Lower lobe of right lung (tissue), 2 donors: Measurements from ENCODE around the gene MRM2. TPM values are rescaled to one million over a fixed set of nuclear protein-coding genes. Genes with fewer than 3 reads are reported as not detected.

Experiments used
- ATAC-seq, 2 donors: fragments of 200-7000 bp; cut with Tn5 transposase; one replicate each; pipeline ENCODE4 v1.9.1; 2020 to 2022; ENCODE audit warnings: mild to moderate bottlenecking in 2 of 2, moderate library complexity in 2 of 2
- DNase-seq: peaks from one replicate; pipeline ENCODE4 v3.0.0-alpha.2; 2020
- H3K27ac ChIP-seq: fragments of 200-600 bp; one replicate; pipeline ENCODE4 v1.8.0; 2022
- H3K27me3 ChIP-seq: fragments of 200-600 bp; one replicate; pipeline ENCODE4 v1.8.0; 2022; ENCODE audit warnings: low read depth
- H3K36me3 ChIP-seq: fragments of 200-600 bp; one replicate; pipeline ENCODE4 v1.8.0; 2022; ENCODE audit warnings: mild to moderate bottlenecking
- H3K4me1 ChIP-seq: fragments of 200-600 bp; one replicate; pipeline ENCODE4 v1.8.0; 2022
- H3K4me3 ChIP-seq: fragments of 200-600 bp; one replicate; pipeline ENCODE4 v1.8.0; 2022; ENCODE audit warnings: mild to moderate bottlenecking
- H3K9me3 ChIP-seq: fragments of 200-600 bp; one replicate; pipeline ENCODE4 v1.8.0; 2022
- intact Hi-C: fragments of 100-400 bp; cut with DNase I; formaldehyde crosslinking; loops from one replicate; pipeline ENCODE4 v1.11.0; 2022
- total RNA-seq: library from RNA; stranded (reverse); fragmentation: NEBNext Ultra II Directional; extraction: Animal tissue kit (Norgen Biotek cat#: 25700); gene quantifications from one replicate; pipeline ENCODE4 v1.2.1, GENCODE V29; 2021
- TF ChIP-seq, protein P1 (sequence below): fragments of 200-600 bp; IDR thresholded peaks from one replicate; pipeline ENCODE4 v1.8.0; 2022; ENCODE audit warnings: antibody characterized with exemption, mild to moderate bottlenecking
- donor health status: DM: no; HTN: yes; CAD: no; lungs with severe emphysema.

The MRM2 gene
- total RNA-seq, 1 donor from 2014 or later, result 22.6 TPM

DNA sequence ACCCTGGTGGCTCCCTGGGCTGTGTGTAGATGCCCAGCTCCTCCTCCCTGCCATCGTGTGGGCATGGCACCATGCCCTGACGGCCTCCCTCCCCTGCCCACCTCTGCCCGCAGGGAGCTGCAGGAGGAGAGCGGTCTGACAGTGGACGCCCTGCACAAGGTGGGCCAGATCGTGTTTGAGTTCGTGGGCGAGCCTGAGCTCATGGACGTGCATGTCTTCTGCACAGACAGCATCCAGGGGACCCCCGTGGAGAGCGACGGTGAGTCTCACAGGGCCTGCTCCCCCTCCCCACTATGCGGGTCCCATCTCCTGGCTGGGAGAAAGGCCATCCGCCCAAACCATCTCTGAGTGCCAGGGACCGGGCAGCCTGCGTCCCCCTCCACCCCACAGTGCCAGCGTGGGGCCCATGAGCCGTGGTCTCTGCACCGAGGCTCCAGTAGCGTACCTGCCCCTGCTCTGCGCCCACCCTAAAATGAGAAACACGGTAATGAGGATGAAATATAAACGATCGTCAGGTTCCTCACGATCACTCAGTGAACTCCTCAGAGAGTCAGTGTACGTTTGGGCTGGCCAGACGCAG is 7.8 kb upstream of the MRM2 start:
- H3K27ac ChIP-seq, result peak overlapping the region; percentile 49
- H3K36me3 ChIP-seq, result peaks cover 11% of the 10 kb centered on the region
- intact Hi-C loops, result no loop called here
- TF ChIP-seq, protein P1, sequence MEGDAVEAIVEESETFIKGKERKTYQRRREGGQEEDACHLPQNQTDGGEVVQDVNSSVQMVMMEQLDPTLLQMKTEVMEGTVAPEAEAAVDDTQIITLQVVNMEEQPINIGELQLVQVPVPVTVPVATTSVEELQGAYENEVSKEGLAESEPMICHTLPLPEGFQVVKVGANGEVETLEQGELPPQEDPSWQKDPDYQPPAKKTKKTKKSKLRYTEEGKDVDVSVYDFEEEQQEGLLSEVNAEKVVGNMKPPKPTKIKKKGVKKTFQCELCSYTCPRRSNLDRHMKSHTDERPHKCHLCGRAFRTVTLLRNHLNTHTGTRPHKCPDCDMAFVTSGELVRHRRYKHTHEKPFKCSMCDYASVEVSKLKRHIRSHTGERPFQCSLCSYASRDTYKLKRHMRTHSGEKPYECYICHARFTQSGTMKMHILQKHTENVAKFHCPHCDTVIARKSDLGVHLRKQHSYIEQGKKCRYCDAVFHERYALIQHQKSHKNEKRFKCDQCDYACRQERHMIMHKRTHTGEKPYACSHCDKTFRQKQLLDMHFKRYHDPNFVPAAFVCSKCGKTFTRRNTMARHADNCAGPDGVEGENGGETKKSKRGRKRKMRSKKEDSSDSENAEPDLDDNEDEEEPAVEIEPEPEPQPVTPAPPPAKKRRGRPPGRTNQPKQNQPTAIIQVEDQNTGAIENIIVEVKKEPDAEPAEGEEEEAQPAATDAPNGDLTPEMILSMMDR, result no peak
- H3K4me1 ChIP-seq, result peaks cover 27% of the 10 kb centered on the region
- no peaks in the 10 kb centered on the region for H3K9me3 ChIP-seq
- no peak overlapping the region for H3K4me3 ChIP-seq
- H3K27me3 ChIP-seq, result no peaks in the 10 kb centered on the region
- ATAC-seq (no peak), DNase-seq (no peak)

DNA sequence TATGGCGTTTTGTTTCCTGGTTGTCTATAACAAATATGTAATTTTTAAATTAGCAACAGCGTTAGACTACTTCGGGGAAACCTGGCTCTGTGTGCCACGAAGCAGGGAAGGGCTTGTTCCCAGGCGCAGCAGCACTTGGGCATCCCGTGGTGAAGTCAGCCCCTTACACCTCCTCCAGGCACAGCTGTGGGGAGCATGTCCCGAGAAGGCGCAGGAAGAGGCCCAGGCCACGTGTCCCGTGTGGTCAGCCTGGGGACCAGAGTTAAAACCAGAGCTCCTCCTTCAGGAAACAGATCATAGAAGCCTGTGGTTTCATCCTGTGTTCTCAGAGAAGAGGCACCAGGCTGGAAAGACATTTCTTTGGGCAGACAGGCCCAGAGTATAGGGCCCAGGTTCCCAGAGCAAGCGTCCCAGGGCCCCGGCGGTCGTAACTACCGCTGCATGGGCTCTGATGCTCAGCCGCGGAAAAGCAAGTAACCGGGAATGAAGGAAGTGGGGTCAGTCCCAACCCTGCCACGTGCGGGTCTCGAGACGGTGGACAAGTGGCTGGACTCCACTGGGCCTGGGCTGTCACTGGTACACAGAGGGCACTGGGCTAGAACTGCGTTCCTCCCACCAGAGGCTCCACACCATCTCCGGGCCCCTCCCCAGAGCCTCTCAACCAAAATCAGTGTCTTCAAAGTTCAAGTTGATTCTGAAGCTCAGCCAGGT is 7.1 kb upstream of the MRM2 start:
- peak; percentile 70 for DNase-seq
- H3K36me3 ChIP-seq, result peaks cover 4% of the 10 kb centered on the region
- no peaks in the 10 kb centered on the region for H3K27me3 ChIP-seq
- H3K4me1 ChIP-seq, result peaks cover 27% of the 10 kb centered on the region
- peak overlapping the region; percentile 49 for H3K27ac ChIP-seq
- peak; percentile 54 to 58 for ATAC-seq
- TF ChIP-seq, protein P1, result no peak
- intact Hi-C loops, result no loop called here
- no peak overlapping the region for H3K4me3 ChIP-seq
- H3K9me3 ChIP-seq, result no peaks in the 10 kb centered on the region

DNA sequence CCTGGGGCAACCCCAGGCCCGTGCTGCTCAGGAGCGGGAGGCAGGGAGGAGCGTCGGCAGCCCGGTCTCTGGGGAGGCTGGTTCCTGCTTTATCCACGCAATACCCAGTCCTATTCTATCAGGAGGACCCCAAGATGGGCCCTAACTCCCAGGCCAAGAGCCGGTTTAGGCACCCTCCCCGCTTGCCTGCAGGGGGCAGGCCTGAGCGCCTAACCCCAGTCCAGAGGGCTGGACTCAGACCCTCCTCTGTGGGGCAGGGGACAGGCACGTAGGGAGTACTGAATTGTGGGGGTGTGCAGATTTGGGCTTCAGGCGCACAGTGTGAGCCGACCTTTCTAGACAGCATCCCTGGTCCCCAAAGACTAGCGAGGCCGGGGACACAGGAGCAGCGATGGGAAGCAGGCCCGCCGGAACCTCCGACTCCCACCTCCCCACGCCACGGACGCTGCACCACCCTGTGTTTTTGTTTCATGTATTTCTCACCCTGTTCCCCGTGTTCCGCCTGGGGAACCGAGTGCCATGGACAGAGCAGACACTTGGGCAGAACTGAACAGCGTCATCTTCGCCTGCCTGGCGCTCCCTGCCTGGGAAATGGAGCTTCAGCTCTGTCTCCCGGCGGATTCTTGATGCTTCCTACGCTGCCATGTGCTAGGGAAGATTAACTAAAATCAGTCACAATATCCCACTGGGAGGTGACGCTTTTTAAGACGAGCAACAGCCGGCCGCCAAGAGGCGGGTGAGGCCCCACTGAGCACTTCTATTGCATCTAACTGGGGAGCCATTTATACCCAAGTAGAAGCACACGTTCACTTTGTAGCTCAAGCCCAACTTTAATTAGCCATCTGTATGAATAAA is 5.4 kb upstream of the MRM2 start:
- Histone ChIP-seq H3K4me3 (no peak overlapping the region), H3K36me3 (no peaks in the 10 kb centered on the region), H3K27me3 (no peaks in the 10 kb centered on the region), H3K9me3 (no peaks in the 10 kb centered on the region), H3K4me1 (peaks cover 38% of the 10 kb centered on the region), H3K27ac (no peak overlapping the region)
- ATAC-seq (peak; percentile 40 to 41), DNase-seq (no peak)
- intact Hi-C loops, result no loop called here
- TF ChIP-seq, protein P1, result peak; percentile 66

DNA sequence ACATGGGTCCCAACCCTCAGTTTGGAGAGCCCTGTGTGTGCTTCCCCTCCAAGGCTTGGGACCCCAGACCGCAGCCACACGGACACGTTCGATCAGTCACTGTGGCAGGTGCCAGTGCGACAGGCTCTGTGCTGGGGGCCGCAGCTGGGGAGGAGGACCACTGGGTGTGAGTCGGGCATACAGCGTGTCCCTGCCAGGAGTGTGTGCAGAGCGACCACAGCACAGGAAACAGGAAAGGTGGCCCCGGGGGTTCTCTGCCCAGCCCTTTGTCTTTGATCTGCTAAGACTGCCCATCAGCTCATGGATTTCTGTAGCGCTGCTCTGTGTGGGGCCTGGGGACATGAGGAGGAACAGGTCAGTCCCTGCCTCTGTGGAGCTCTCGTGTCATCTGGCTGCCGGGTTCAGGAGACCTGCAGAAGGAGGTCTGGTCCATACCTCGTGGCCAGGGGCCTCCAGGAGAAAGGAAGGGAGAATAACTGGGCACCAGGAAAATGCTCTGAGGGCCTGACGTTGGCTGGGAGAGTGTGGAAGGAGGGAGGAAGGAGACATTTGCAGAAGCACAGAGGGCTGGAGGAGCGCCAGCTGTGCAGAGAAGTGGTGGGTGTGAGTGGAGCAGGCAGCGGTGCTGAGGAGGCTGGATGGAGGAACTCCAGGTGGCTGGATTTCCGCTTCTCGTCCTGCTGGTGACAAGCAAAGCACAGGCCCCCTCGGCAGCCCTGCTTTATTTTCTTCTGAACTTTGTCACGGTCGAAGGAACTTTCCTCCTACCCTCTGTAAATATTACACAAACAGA is 4.1 kb upstream of the MRM2 start:
- TF ChIP-seq, protein P1, result no peak
- H3K9me3 ChIP-seq, result no peaks in the 10 kb centered on the region
- DNase-seq (peak; percentile 70), ATAC-seq (no peak)
- intact Hi-C loops, result no loop called here
- peaks cover 42% of the 10 kb centered on the region for H3K4me1 ChIP-seq
- no peak overlapping the region for H3K4me3 ChIP-seq
- H3K27ac ChIP-seq, result no peak overlapping the region
- H3K27me3 ChIP-seq, result no peaks in the 10 kb centered on the region
- no peaks in the 10 kb centered on the region for H3K36me3 ChIP-seq

DNA sequence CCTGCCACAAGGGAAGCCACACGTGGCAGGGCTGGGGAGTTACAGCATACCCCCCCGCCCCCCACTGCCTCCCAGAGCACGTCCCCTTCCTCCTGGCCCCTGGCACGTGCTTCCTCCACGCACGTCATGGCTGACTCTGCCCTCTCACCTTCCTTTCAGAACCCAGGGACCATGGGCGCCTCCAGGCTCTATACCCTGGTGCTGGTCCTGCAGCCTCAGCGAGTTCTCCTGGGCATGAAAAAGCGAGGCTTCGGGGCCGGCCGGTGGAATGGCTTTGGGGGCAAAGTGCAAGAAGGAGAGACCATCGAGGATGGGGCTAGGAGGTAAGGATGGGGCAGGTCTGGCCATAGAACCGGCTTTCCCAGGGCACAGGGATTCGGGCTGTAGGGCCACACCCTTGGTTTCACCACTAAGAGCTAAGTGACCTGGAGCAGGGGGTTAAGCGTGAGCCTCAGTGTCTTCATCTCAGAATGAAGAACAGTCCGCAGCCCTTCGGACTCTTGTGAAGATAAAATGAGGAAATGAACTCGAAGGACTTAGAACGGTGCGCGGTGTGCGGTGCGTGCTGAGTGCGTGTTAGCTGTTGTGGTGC is 2.5 kb upstream of the MRM2 start:
- intact Hi-C loops, result no loop called here

More for the DNA sequence above, 2.5 kb upstream of the MRM2 start:
- Histone ChIP-seq H3K9me3 (no peaks in the 10 kb centered on the region), H3K4me3 (no peak overlapping the region), H3K27me3 (no peaks in the 10 kb centered on the region), H3K4me1 (peaks cover 46% of the 10 kb centered on the region), H3K36me3 (peaks cover 3% of the 10 kb centered on the region), H3K27ac (no peak overlapping the region)
- DNase-seq (no peak), ATAC-seq (no peak)
- TF ChIP-seq, protein P1, result no peak
